Astrocyte of the cerebellum (primary cell): ENCODE measurements around the gene CACNA2D2.
"Not testable (repeated sequence)": the region's sequence is repeated elsewhere in the genome, so short reads cannot be mapped to it uniquely, and the experiment has no call there.

Experiments
- DNase-seq: peaks from one replicate; pipeline ENCODE4 v3.0.0-alpha.2; 2011; ENCODE audit warnings: low read depth
- H3K4me3 ChIP-seq: 2 replicates; pipeline ENCODE4 v1.5.1; 2011; ENCODE audit warnings: mild to moderate bottlenecking, low read depth, low read length, moderate library complexity
- in situ Hi-C: cut with HindIII; loops from 2 replicates; pipeline ENCODE4 v1.10.0; 2017; ENCODE audit warnings: low sequenced_read_pairs
- TF ChIP-seq, protein P1 (sequence below): IDR thresholded peaks from 2 replicates; pipeline ENCODE4 v1.5.1; 2012; ENCODE audit warnings: low read length, low read depth, moderate library complexity, mild to moderate bottlenecking; ENCODE audit errors: missing control alignments

The CACNA2D2 gene

DNA sequence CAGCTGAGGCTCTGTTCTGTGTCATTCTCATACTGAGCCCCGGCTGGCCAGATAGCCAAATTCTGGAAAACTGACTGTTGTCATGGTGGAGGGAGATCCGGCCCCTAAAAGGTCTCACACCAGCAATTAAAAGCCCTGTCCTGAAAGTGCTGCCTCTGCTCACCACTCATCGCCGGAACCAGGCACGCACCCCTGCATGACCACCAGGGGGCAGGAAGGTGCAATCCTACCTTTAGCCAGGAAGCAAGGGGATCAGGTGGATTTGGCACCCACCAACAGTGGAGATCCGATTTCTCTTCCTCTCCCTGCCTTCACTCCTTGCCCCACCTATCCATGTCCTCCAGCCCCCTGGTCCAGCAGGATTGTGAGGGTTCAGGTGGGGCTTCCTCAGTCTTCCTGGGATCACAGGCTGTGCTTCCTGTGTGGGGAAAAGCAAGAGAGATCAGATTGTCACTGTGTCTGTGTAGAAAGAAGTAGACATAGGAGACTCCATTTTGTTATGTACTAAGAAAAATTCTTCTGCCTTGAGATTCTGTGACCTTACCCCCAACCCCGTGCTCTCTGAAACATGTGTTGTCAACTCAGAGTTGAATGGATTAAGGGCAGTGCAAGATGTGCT is 16.1 kb upstream of the CACNA2D2 start:
- in situ Hi-C loops: no loop called here
- DNase-seq: no peak
- H3K4me3 ChIP-seq: no peak overlapping the region
- TF ChIP-seq, protein P1, sequence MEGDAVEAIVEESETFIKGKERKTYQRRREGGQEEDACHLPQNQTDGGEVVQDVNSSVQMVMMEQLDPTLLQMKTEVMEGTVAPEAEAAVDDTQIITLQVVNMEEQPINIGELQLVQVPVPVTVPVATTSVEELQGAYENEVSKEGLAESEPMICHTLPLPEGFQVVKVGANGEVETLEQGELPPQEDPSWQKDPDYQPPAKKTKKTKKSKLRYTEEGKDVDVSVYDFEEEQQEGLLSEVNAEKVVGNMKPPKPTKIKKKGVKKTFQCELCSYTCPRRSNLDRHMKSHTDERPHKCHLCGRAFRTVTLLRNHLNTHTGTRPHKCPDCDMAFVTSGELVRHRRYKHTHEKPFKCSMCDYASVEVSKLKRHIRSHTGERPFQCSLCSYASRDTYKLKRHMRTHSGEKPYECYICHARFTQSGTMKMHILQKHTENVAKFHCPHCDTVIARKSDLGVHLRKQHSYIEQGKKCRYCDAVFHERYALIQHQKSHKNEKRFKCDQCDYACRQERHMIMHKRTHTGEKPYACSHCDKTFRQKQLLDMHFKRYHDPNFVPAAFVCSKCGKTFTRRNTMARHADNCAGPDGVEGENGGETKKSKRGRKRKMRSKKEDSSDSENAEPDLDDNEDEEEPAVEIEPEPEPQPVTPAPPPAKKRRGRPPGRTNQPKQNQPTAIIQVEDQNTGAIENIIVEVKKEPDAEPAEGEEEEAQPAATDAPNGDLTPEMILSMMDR: peak; percentile 96

GRCh38 chr3:50518436-50518835 is 15.0 kb upstream of the CACNA2D2 start:
- in situ Hi-C loops: no loop called here
- no peak for DNase-seq
- TF ChIP-seq, protein P1: no peak
- no peak overlapping the region for H3K4me3 ChIP-seq

GRCh38 chr3:50517721-50518206 is 14.3 kb upstream of the CACNA2D2 start:
- DNase-seq: no peak
- in situ Hi-C loops: no loop called here

GRCh38 chr3:50516440-50516871 is 13.0 kb upstream of the CACNA2D2 start:
- no peak overlapping the region for H3K4me3 ChIP-seq
- TF ChIP-seq, protein P1: no peak
- in situ Hi-C loops: no loop called here
- no peak for DNase-seq

More at GRCh38 chr3:50517721-50518206, 14.3 kb upstream of the CACNA2D2 start:
- TF ChIP-seq, protein P1: no peak
- H3K4me3 ChIP-seq: no peak overlapping the region

- TF ChIP-seq, protein P1: no peak
- no peak overlapping the region for H3K4me3 ChIP-seq
- DNase-seq: no peak
- in situ Hi-C loops: no loop called here
Measured at GRCh38 chr3:50515565-50516439, 12.4 kb upstream of the CACNA2D2 start.

GRCh38 chr3:50512908-50513307 is 9.5 kb upstream of the CACNA2D2 start:
- DNase-seq, H3K4me3 ChIP-seq, in situ Hi-C loops: not testable (repeated sequence)

DNA sequence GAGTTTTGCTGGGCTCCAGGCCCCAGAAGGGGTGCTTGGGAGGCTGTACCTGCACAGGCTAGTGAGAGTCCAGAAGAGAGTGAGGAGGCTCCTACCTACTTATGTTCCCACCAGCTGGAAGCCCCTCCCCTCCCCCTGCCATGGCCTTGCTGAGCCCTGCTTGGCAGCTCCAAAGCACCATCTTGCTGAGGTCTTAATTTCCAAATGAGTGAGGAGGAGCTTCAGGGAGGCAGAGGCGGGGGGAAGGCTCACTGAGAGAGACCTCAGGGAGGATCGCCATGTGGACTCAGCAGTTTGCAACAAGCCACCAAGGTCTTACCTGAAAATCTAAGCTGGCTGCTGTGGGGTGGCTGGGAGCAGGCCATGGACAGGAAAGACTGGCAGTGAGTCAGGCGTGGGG is 8.7 kb upstream of the CACNA2D2 start:
- TF ChIP-seq, protein P1: no peak
- in situ Hi-C loops: no loop called here
- DNase-seq: no peak
- H3K4me3 ChIP-seq: no peak overlapping the region
